ENCODE measurements around the gene LDLRAD4. TPM values are rescaled to one million over a fixed set of nuclear protein-coding genes. Genes with fewer than 3 reads are reported as not detected.

The LDLRAD4 gene
- total and polyA plus RNA-seq, 2 experiments from 2014 or later = 0.73 to 1.9 TPM

DNA sequence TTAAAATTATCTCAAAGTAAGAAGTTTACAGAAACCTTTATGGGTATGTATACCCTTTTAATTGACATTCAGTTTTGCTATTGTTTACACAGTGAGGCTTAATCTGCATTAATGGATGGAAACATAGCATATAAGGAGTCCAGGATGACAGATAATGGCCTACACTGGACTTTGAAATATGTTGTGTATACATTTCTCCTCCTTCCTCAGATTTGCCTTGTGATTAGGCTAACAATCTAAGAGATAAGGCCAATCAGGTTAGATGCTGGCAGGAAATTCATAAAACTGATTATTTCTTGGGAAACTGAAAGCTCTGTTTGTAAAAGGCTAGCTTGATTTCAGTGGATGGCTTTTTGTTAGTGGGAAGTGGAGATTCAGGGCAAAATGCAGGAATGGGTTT lies 191.9 kb downstream of the LDLRAD4 start:
- Mint-ChIP-seq H3K36me3 (ENCODE audit: low read depth) (no peaks in the 10 kb centered on the region), H3K4me3 (no peak overlapping the region), H3K4me1 (peaks cover 12% of the 10 kb centered on the region; the same call in 2 of the 3 replicates), H3K9me3 (peaks cover 7% of the 10 kb centered on the region; the same call in 2 of the 3 replicates), H3K27ac (no peak overlapping the region), H3K27me3 (ENCODE audit: insufficient read depth, low read depth, poor library complexity) (peaks cover 3% of the 10 kb centered on the region)
- Histone ChIP-seq H4K20me1 (replicated peaks; ENCODE audit: insufficient read depth) (no peaks in the 10 kb centered on the region; the same call in 1 of the 2 replicates), H3K27me3 (ENCODE audit: insufficient read depth) (no peaks in the 10 kb centered on the region), H3K9me2 (ENCODE audit: insufficient read depth) (peaks cover 5% of the 10 kb centered on the region; the same call in 1 of the 2 replicates), H2AFZ (no peak overlapping the region), H3F3A (replicated peaks; ENCODE audit: low read depth) (no peaks in the 10 kb centered on the region), H3K4me2 (no peak overlapping the region), H3K79me2 (replicated peaks; ENCODE audit: insufficient read depth) (no peaks in the 10 kb centered on the region), H3K4me1 (ENCODE audit: insufficient read depth) (0 out of 2 replicates have a peak, but pooled peaks cover 4% of the 10 kb centered on the region), H3K27ac (ENCODE audit: low read depth) (no peak overlapping the region), H3K4me3 (no peak overlapping the region), H3K36me3 (ENCODE audit: insufficient read depth) (no peaks in the 10 kb centered on the region)
- DNase-seq (ENCODE audit: low spot score) = no peak
- TF ChIP-seq STAT1 (IDR thresholded peaks at IDR 0.05; ENCODE audit: unreplicated experiment) (no peak), ZNF114 (CRISPR knock-in tag; IDR thresholded peaks at IDR 0.05) (no peak), NANOG (IDR thresholded peaks at IDR 0.05; ENCODE audit: borderline replicate concordance) (no peak), EZH2phosphoT487 (IDR thresholded peaks at IDR 0.05; ENCODE audit: unreplicated experiment) (no peak), POLR2AphosphoS5 (IDR thresholded peaks at IDR 0.05; ENCODE audit: low read depth) (no peak), JUNB (IDR thresholded peaks at IDR 0.05; ENCODE audit: unreplicated experiment) (no peak), EZH2 (IDR thresholded peaks at IDR 0.05; ENCODE audit: low read depth, unreplicated experiment) (no peak)
- TF ChIP-seq, protein P1, sequence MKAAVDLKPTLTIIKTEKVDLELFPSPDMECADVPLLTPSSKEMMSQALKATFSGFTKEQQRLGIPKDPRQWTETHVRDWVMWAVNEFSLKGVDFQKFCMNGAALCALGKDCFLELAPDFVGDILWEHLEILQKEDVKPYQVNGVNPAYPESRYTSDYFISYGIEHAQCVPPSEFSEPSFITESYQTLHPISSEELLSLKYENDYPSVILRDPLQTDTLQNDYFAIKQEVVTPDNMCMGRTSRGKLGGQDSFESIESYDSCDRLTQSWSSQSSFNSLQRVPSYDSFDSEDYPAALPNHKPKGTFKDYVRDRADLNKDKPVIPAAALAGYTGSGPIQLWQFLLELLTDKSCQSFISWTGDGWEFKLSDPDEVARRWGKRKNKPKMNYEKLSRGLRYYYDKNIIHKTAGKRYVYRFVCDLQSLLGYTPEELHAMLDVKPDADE (IDR thresholded peaks at IDR 0.05) = no peak
- TF ChIP-seq, protein P2, sequence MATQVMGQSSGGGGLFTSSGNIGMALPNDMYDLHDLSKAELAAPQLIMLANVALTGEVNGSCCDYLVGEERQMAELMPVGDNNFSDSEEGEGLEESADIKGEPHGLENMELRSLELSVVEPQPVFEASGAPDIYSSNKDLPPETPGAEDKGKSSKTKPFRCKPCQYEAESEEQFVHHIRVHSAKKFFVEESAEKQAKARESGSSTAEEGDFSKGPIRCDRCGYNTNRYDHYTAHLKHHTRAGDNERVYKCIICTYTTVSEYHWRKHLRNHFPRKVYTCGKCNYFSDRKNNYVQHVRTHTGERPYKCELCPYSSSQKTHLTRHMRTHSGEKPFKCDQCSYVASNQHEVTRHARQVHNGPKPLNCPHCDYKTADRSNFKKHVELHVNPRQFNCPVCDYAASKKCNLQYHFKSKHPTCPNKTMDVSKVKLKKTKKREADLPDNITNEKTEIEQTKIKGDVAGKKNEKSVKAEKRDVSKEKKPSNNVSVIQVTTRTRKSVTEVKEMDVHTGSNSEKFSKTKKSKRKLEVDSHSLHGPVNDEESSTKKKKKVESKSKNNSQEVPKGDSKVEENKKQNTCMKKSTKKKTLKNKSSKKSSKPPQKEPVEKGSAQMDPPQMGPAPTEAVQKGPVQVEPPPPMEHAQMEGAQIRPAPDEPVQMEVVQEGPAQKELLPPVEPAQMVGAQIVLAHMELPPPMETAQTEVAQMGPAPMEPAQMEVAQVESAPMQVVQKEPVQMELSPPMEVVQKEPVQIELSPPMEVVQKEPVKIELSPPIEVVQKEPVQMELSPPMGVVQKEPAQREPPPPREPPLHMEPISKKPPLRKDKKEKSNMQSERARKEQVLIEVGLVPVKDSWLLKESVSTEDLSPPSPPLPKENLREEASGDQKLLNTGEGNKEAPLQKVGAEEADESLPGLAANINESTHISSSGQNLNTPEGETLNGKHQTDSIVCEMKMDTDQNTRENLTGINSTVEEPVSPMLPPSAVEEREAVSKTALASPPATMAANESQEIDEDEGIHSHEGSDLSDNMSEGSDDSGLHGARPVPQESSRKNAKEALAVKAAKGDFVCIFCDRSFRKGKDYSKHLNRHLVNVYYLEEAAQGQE (IDR thresholded peaks at IDR 0.05; ENCODE audit: unreplicated experiment) = no peak
- TF ChIP-seq, protein P3, sequence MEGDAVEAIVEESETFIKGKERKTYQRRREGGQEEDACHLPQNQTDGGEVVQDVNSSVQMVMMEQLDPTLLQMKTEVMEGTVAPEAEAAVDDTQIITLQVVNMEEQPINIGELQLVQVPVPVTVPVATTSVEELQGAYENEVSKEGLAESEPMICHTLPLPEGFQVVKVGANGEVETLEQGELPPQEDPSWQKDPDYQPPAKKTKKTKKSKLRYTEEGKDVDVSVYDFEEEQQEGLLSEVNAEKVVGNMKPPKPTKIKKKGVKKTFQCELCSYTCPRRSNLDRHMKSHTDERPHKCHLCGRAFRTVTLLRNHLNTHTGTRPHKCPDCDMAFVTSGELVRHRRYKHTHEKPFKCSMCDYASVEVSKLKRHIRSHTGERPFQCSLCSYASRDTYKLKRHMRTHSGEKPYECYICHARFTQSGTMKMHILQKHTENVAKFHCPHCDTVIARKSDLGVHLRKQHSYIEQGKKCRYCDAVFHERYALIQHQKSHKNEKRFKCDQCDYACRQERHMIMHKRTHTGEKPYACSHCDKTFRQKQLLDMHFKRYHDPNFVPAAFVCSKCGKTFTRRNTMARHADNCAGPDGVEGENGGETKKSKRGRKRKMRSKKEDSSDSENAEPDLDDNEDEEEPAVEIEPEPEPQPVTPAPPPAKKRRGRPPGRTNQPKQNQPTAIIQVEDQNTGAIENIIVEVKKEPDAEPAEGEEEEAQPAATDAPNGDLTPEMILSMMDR (conservative IDR thresholded peaks at IDR 0.05; ENCODE audit: low read depth in 2 of 2) = no peak
- no peak for ATAC-seq

Measured in GM23338 (cell line).